Ishikawa (cell line): ENCODE data around the gene MRPL37.

Experiments
- CEBPB ChIP-seq: IDR thresholded peaks from 2 replicates; pipeline ENCODE4 v1.6.1; 2012
- CREB1 ChIP-seq: IDR thresholded peaks from 2 replicates; pipeline ENCODE4 v1.6.1; 2012; ENCODE audit warnings: low read depth
- EGR1 ChIP-seq: IDR thresholded peaks from 2 replicates; pipeline ENCODE4 v1.6.1; 2012
- EP300 ChIP-seq: IDR thresholded peaks from 2 replicates; pipeline ENCODE4 v1.6.1; 2012; ENCODE audit warnings: borderline replicate concordance
- FOXM1 ChIP-seq: IDR thresholded peaks from 2 replicates; pipeline ENCODE4 v1.6.1; 2012; ENCODE audit warnings: low read depth, borderline replicate concordance
- MAX ChIP-seq: IDR thresholded peaks from 2 replicates; pipeline ENCODE4 v1.6.1; 2012
- NFIC ChIP-seq: IDR thresholded peaks from 2 replicates; pipeline ENCODE4 v1.6.1; 2012
- RAD21 ChIP-seq: IDR thresholded peaks from 2 replicates; pipeline ENCODE4 v1.6.1; 2012; ENCODE audit warnings: low read depth
- REST ChIP-seq: IDR thresholded peaks from 2 replicates; pipeline ENCODE4 v1.6.1; 2012; ENCODE audit warnings: low read depth, mild to moderate bottlenecking
- TAF1 ChIP-seq: IDR thresholded peaks from 2 replicates; pipeline ENCODE4 v1.6.1; 2012; ENCODE audit warnings: low read depth, mild to moderate bottlenecking
- TCF12 ChIP-seq: IDR thresholded peaks from 2 replicates; pipeline ENCODE4 v1.6.1; 2012; ENCODE audit warnings: low read depth
- TEAD4 ChIP-seq: IDR thresholded peaks from 2 replicates; pipeline ENCODE4 v1.6.1; 2012
- USF1 ChIP-seq: IDR thresholded peaks from 2 replicates; pipeline ENCODE4 v1.6.1; 2012
- YY1 ChIP-seq: IDR thresholded peaks from 2 replicates; pipeline ENCODE4 v1.6.1; 2012; ENCODE audit warnings: low read depth
- ZBTB7A ChIP-seq: IDR thresholded peaks from 2 replicates; pipeline ENCODE4 v1.6.1; 2012; ENCODE audit warnings: low read depth

MRPL37 gene

GRCh38 chr1:54255026-54255702 lies 55.2 kb downstream of the MRPL37 start:
- no peak for TF ChIP-seq NFIC
- no peak for TF ChIP-seq EP300

- no peak for TF ChIP-seq MAX
- TF ChIP-seq ZBTB7A, result no peak
- TF ChIP-seq NFIC, result no peak
- no peak for TF ChIP-seq RAD21
- TF ChIP-seq REST, result no peak
Observed at GRCh38 chr1:54256522-54257345, 56.8 kb downstream of the MRPL37 start.

GRCh38 chr1:54257346-54257620 lies 57.3 kb downstream of the MRPL37 start:
- TF ChIP-seq REST (no peak), USF1 (no peak), RAD21 (no peak), TEAD4 (no peak), YY1 (no peak), CREB1 (no peak), TAF1 (no peak), MAX (no peak), TCF12 (no peak), CEBPB (no peak), EGR1 (no peak), FOXM1 (no peak), ZBTB7A (no peak), EP300 (no peak), NFIC (no peak)

GRCh38 chr1:54257876-54258275 lies 57.9 kb downstream of the MRPL37 start:
- TF ChIP-seq MAX (no peak), CEBPB (no peak), FOXM1 (no peak), CREB1 (no peak), ZBTB7A (no peak), NFIC (no peak)

GRCh38 chr1:54259546-54260140 lies 59.7 kb downstream of the MRPL37 start:
- TF ChIP-seq TAF1 (no peak), REST (no peak), NFIC (no peak), EGR1 (no peak), FOXM1 (no peak), USF1 (no peak), TCF12 (no peak), ZBTB7A (no peak), MAX (no peak), RAD21 (no peak), CEBPB (no peak), CREB1 (no peak), YY1 (no peak), TEAD4 (no peak), EP300 (no peak)
